ENCODE measurements around the gene NR2C2AP. TPM values are rescaled to one million over a fixed set of nuclear protein-coding genes. Genes with fewer than 3 reads are reported as not detected.

Gene NR2C2AP
- total and polyA plus RNA-seq, 2 donors (not counting 3 experiments of a cell fraction or from before 2014, with no cell fraction given): 11.9 to 17.5 TPM

GRCh38 chr19:19226663-19227062 is 23.4 kb upstream of the NR2C2AP start:
- Histone ChIP-seq H3K4me3 (replicated peaks in 1 of 3; ENCODE audit: insufficient read depth in 1 of 3, low read depth in 1 of 3, low read length in 3 of 3) (no peak overlapping the region), H4K20me1 (replicated peaks; ENCODE audit: control insufficient read depth, extremely low read depth, insufficient read depth, low read length) (no peaks in the 10 kb centered on the region), H3K79me2 (ENCODE audit: control insufficient read depth, insufficient read depth, low read length) (no peaks in the 10 kb centered on the region), H3K36me3 (ENCODE audit: control insufficient read depth in 2 of 2, extremely low read depth in 1 of 2, insufficient read depth in 2 of 2, low read length in 2 of 2) (no peaks in the 10 kb centered on the region), H3K4me2 (ENCODE audit: insufficient read depth, low read length) (no peak overlapping the region), H3K9me1 (replicated peaks; ENCODE audit: control insufficient read depth, extremely low read depth, insufficient read depth, low read length) (no peaks in the 10 kb centered on the region), H3K4me1 (ENCODE audit: control insufficient read depth, extremely low read depth, insufficient read depth, low read length) (no peaks in the 10 kb centered on the region), H3K9ac (replicated peaks; ENCODE audit: extremely low read depth, insufficient read depth, low read length) (no peak overlapping the region), H3K27ac (ENCODE audit: insufficient read depth, low read depth, low read length) (no peak overlapping the region), H3K27me3 (ENCODE audit: control insufficient read depth in 2 of 2, insufficient read depth in 2 of 2, low read length in 2 of 2) (peaks cover 2% of the 10 kb centered on the region in 2 experiments), H3K9me3 (replicated peaks; ENCODE audit: control insufficient read depth, insufficient read depth, low read length) (no peaks in the 10 kb centered on the region), H2AFZ (ENCODE audit: low read depth, low read length) (no peak overlapping the region)
- TF ChIP-seq, protein P1, sequence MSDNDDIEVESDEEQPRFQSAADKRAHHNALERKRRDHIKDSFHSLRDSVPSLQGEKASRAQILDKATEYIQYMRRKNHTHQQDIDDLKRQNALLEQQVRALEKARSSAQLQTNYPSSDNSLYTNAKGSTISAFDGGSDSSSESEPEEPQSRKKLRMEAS (IDR thresholded peaks at IDR 0.05; ENCODE audit: insufficient read depth, insufficient read length): no peak
- TF ChIP-seq GATA2 (IDR thresholded peaks at IDR 0.05; ENCODE audit: insufficient read depth, insufficient read length, low read depth, low read length) (no peak), POLR2AphosphoS5 (IDR thresholded peaks at IDR 0.05; ENCODE audit: insufficient read depth, low read depth, low read length) (no peak), EZH2 (IDR thresholded peaks at IDR 0.05; ENCODE audit: borderline replicate concordance, low read depth, low read length, severe bottlenecking) (no peak), POLR2A (IDR thresholded peaks at IDR 0.05; ENCODE audit: low read depth, low read length) (no peak), CTCF (IDR thresholded peaks at IDR 0.05; ENCODE audit: extremely low read depth in 1 of 2, insufficient read depth in 1 of 2, low read depth in 1 of 2, low read length in 2 of 2) (no peak), MYC (IDR thresholded peaks at IDR 0.05; ENCODE audit: low read depth, low read length) (no peak), JUN (IDR thresholded peaks at IDR 0.05; ENCODE audit: borderline replicate concordance, insufficient read depth, insufficient read length, low read depth) (no peak), FOS (IDR thresholded peaks at IDR 0.05; ENCODE audit: borderline replicate concordance, insufficient read depth, low read length) (no peak)
- no TSS peak for BruUV-seq (replicated peaks)
- intact Hi-C loops (cut with micrococcal nuclease): no loop called here
- ChIA-PET CTCF (no interaction called here), POLR2A (no interaction called here)
- dilution Hi-C loops (cut with MboI; ENCODE audit: extremely low pct_ligation_motif_present, low sequenced_read_pairs): no loop called here
- FAIRE-seq (no peak), DNase-seq (ENCODE audit: low read depth, low spot score) (no peak)
